Astrocyte of the cerebellum (primary cell): Measurements from ENCODE around the gene DDX50.
A peak's percentile ranks its signal among the peaks of the same experiment; 100 is the strongest.

Experiments
- DNase-seq: peaks from one replicate; pipeline ENCODE4 v3.0.0-alpha.2; 2011; ENCODE audit warnings: low read depth
- H3K4me3 ChIP-seq: 2 replicates; pipeline ENCODE4 v1.5.1; 2011; ENCODE audit warnings: mild to moderate bottlenecking, low read depth, low read length, moderate library complexity
- in situ Hi-C: cut with HindIII; loops from 2 replicates; pipeline ENCODE4 v1.10.0; 2017; ENCODE audit warnings: low sequenced_read_pairs
- TF ChIP-seq, protein P1 (sequence below): IDR thresholded peaks from 2 replicates; pipeline ENCODE4 v1.5.1; 2012; ENCODE audit warnings: low read length, low read depth, moderate library complexity, mild to moderate bottlenecking; ENCODE audit errors: missing control alignments

DDX50 gene

DNA sequence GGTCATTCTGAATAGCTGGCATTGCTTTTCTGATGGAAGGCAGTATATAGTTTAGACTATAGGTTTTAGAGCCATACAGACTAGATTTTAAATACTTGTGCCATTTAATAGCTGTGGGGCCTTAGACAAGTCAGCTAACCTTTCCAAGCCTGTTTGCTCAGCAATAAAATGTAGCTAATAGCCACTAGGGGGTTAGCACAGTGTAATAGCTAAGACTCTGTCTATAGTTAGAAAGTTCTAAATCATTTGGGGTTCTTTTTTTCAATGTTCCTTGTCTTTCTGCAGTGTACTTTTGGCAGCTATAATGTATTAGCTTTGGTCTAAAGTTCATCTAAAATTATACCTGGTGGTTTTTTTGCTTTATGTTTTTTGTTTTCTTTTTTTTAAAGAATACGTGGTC, 80.0 kb downstream of the DDX50 start:
- H3K4me3 ChIP-seq, result no peak overlapping the region
- no peak for DNase-seq
- in situ Hi-C loops, result no loop called here
- TF ChIP-seq, protein P1, sequence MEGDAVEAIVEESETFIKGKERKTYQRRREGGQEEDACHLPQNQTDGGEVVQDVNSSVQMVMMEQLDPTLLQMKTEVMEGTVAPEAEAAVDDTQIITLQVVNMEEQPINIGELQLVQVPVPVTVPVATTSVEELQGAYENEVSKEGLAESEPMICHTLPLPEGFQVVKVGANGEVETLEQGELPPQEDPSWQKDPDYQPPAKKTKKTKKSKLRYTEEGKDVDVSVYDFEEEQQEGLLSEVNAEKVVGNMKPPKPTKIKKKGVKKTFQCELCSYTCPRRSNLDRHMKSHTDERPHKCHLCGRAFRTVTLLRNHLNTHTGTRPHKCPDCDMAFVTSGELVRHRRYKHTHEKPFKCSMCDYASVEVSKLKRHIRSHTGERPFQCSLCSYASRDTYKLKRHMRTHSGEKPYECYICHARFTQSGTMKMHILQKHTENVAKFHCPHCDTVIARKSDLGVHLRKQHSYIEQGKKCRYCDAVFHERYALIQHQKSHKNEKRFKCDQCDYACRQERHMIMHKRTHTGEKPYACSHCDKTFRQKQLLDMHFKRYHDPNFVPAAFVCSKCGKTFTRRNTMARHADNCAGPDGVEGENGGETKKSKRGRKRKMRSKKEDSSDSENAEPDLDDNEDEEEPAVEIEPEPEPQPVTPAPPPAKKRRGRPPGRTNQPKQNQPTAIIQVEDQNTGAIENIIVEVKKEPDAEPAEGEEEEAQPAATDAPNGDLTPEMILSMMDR, result peak; percentile 34

DNA sequence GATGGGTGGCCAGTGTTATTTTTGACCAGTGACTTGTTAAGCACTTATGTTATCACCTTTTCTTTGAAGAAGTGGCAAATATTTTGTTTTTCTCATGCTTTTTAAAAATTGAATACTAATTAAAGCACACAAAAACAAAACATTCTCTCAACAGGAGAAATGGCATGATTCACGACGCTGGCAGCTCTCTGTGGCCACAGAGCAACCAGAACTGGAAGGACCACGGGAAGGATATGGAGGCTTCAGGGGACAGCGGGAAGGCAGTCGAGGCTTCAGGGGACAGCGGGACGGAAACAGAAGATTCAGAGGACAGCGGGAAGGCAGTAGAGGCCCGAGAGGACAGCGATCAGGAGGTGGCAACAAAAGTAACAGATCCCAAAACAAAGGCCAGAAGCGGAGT, 81.3 kb downstream of the DDX50 start:
- no peak overlapping the region for H3K4me3 ChIP-seq
- TF ChIP-seq, protein P1, result no peak
- DNase-seq, result no peak
- in situ Hi-C loops, result no loop called here

DNA sequence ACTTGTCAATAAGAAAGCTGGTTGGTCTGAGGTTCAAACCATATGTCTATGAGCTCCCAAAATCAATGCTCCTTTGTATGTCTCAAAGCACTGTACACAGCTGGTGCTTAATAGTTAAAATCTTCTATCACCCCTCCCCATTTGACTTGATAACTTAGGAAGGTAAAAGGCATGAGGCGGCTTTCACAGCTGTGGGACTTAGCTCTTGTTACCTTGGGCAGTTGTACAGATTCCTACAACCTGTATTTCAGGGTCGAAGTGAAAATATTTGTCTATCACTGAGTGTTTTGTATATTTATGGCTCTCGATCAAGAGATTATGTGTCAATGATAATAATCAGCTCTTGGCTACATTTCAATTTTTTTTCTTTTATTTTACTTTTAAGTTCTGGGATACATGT, 86.5 kb downstream of the DDX50 start:
- in situ Hi-C loops, result no loop called here
- no peak overlapping the region for H3K4me3 ChIP-seq
- DNase-seq, result no peak
- TF ChIP-seq, protein P1, result no peak

DNA sequence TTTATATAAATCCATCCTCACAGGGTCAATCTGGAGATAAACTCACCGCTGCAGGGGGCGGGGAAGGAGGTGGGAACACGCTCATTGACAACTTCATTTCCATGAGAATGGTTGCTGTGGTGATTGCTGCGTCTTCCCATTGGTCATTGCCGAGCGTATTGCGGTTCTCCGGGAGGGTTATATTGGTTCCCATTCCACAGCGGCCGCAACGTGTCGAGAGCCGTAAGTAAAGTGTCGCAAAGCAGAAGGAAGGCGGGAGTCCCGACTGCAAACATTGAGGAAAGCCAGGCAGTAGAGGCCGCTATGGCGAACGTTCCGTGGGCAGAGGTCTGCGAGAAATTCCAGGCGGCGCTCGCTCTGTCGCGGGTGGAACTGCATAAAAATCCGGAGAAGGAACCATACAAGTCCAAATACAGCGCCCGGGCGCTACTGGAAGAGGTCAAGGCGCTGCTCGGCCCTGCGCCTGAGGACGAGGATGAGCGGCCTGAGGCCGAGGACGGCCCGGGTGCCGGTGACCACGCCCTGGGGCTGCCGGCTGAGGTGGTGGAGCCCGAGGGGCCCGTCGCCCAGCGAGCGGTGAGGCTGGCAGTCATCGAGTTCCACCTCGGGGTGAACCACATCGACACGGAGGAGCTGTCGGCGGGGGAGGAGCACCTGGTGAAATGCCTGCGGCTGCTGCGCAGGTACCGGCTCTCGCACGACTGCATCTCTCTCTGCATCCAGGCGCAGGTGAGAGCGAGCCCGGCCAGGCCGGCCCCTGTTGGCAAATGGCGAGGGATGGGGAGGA, 87.6 kb downstream of the DDX50 start, which contains the start of gene KIFBP:
TSS of gene KIFBP (plus strand) at position 274 of the 787 bp plus-strand sequence. CDS start at position 304, 30 bp downstream.
- in situ Hi-C loops, result no loop called here
- DNase-seq, result peak; percentile 97
- H3K4me3 ChIP-seq, result peak within 1 kb of the TSS; percentile 81
- TF ChIP-seq, protein P1, result peak; percentile 61

DNA sequence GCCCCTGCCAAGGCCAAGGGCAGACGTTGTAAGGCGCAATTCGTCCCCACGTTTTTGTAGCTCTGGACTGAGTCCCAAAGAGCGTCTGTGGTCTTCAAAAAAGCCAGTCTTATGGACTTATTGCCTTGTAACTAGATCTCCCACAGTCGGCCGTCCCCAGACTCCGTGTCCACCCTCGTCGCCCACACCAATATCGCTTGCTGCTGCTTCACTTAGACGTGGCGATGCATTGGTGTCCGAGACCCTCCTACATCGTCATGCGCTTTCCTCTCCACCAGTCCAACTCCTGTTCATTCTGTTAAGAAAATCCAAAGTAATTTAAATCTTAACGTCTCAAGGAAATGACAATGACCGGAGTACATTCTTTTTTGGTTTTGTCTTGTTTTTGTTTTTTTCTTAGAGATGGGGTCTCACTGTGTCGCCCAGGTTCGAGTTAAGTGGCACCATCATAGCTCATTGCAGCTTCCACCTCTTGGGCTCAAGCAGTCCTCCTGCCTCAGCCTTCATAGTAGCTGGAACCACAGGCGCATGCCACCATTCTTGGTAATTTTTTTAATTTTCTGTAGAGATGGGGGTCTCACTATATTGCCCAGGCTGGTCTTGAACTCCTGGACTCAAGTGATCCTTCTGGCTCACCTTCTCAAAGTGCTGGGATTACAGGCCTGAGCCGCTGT, 88.3 kb downstream of the DDX50 start:
- TF ChIP-seq, protein P1, result no peak
- peak overlapping the region; percentile 81 for H3K4me3 ChIP-seq
- in situ Hi-C loops, result no loop called here
- DNase-seq, result no peak

DNA sequence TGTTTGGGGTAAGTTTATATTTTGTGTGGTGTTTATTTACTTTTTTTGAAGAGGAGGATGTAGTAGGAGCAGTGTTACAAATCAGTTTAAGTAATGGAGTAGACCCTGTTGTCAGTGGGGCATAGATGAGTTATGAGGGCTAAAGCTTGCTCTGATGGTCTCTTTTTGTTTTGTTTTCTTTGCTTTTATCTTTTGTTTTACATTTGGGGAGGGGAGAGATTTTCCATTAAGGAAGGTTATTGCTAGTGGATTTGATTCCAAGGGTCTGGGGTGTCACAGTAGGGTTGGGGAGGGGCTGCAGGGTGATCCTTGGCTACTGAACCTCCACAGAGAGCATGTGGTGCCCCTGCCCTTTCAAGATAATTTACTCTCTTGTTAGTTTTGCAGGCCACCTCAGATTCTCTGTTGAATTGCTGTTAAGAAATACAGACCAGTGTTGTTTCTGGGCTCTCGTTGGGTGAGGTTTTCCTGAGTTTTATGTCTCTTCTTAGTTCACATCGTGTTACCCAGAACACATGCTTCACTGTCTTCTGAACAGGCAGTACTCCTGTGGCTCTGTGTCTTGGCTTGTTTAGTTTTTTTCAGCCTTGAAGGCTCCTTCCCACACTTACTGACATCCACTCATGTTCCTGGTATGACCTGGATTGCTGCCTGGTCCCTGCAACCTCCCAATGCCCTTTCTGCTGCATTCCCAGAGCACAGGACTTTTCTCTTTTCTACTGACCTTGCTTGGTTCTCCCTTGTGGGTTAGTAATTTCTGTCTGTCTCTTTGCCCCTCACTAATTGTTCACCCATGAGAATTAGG, 91.7 kb downstream of the DDX50 start:
- in situ Hi-C loops, result no loop called here
- H3K4me3 ChIP-seq, result no peak overlapping the region
- DNase-seq, result peak; percentile 76
- TF ChIP-seq, protein P1, result no peak
